K562 treated with DMSO at 1 percent for 12 hours (cell line): Measurements from ENCODE around the gene NDUFA13. TPM values are rescaled to one million over a fixed set of nuclear protein-coding genes. Genes with fewer than 3 reads are reported as not detected.

Source experiments
- total RNA-seq: library from RNA; unstranded; fragments of 300-600 nt; gene quantifications from 2 replicates; pipeline ENCODE4 v1.2.3, GENCODE V29; 2022; ENCODE audit not compliant: insufficient read depth

Gene NDUFA13
- 213 and 492 TPM in 2 replicates for total RNA-seq

DNA sequence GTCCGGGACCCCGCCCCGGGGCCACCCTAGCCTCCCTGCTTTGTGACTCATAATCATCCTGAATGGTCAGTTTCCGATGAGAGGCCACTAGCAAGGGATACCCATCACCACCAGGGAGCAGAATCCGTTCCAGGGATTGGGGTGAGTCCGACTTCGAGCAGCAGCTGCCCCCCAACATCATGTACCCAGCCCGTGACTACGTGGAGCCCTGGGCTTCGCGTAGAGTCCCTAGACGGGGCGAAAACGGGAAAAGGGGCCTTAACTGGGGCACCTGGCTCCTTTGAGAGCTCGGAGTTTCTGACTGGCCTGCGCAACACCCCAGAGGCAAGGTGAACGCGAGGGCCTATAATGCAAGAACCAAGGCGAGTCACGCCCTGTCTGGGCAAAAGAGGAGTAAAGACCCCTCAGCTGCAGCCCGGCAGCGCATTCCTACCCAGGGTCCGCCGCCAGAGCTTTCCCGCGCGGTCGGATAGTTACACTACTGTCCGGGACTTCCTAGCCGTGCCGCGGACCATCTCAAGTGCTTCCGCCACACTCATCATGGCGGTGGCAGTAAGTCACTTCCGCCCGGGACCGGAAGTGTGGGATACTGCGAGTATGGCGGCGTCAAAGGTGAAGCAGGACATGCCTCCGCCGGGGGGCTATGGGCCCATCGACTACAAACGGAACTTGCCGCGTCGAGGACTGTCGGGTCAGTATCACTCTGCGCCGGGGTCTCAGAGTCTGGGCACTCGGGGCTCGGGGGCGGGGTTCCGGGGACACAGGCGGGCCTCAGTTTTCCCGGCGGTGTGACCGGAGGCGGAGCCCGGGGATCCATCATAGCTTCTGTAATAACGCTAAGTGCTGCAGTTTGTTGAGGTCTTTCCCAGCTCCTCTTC is at the start of gene NDUFA13:
Gene NDUFA13 (plus strand): TSS at position 584 of the 878 bp plus-strand sequence. CDS start 14 bp downstream, at position 598.

DNA sequence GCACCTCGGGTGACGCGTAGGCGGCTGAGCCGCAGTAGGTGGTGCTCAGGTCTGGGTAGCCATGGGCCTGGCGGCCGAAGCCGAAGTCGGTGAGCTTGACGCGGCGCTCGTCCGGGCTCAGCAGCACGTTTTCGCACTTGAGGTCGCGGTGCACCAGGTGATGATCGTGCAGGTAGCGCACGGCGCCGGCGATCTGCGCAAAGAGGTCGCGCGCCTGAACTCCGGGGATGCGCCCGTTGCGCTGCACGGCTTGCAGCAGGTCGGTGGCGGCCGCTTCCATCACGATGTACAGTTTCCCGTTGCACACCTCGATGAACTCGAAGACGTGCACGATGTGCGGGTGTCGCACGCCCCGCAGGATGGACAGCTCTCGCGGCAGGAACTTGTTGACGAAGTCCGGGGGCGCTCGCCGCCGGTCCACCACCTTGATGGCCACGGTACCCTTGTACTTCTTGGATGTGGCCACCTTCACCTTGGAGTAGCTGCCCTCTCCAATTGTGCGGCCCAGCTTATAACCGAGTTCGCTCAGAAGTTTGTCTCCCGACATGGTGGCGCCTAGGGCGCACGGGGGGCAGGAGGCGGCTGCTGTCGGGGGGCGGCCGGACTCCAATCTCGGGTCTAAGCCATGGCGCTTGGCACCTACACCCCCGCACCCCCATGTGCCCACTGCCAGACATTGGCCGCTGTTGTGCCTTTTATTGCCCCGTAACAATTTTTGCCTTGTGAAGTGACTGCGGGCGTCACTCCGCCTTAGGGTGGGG is 964 bp upstream of the NDUFA13 start, which contains the start of gene TSSK6:
Gene TSSK6 (minus strand): TSS at position 668 of the 761 bp plus-strand sequence. CDS start 121 bp downstream, at position 547.

GRCh38 chr19:19528721-19529490 is 12.9 kb downstream of the NDUFA13 start, which contains the start of gene YJEFN3:
TSS of gene YJEFN3 (plus strand) at chr19:19528911. CDS start at chr19:19528933, 22 bp downstream.

GRCh38 chr19:19538061-19538784 is 22.2 kb downstream of the NDUFA13 start, which contains the start of gene CILP2:
TSS of gene CILP2 (plus strand) at chr19:19538265. CDS start at chr19:19538350, 85 bp downstream.

Other genes with a start within 250 kb of the NDUFA13 start
- gene TM6SF2, start 242.9 kb upstream of the NDUFA13 start, total RNA-seq, result not detected in 2 replicates
- 32.2 and 56.4 TPM in 2 replicates for gene SUGP1, start 195.7 kb upstream of the NDUFA13 start, total RNA-seq
- gene MAU2, start 195.4 kb upstream of the NDUFA13 start, total RNA-seq, result 16.3 and 45.1 TPM in 2 replicates
- gene GATAD2A, start 110.5 kb upstream of the NDUFA13 start, total RNA-seq, result 22.7 and 61.2 TPM in 2 replicates
- 3.4 and 5.9 TPM in 2 replicates for gene TSSK6, start 677 bp upstream of the NDUFA13 start, total RNA-seq
- gene YJEFN3, start 12.7 kb downstream of the NDUFA13 start, total RNA-seq, result 9.8 and 11.4 TPM in 2 replicates
- gene CILP2, start 22.0 kb downstream of the NDUFA13 start, total RNA-seq, result 0.77 TPM in 1 of 2 replicates, not detected in the other
- gene PBX4, start 102.5 kb downstream of the NDUFA13 start, total RNA-seq, result 1.8 and 4.2 TPM in 2 replicates
- 7.2 and 25.0 TPM in 2 replicates for gene LPAR2, start 112.0 kb downstream of the NDUFA13 start, total RNA-seq
- gene GMIP, start 127.4 kb downstream of the NDUFA13 start, total RNA-seq, result 5.3 and 19.1 TPM in 2 replicates
- gene ATP13A1, start 147.5 kb downstream of the NDUFA13 start, total RNA-seq, result 37.4 and 88.1 TPM in 2 replicates
- 8.4 and 10.2 TPM in 2 replicates for gene ZNF101, start 152.6 kb downstream of the NDUFA13 start, total RNA-seq
- 1.5 and 4.6 TPM in 2 replicates for gene ZNF14, start 216.9 kb downstream of the NDUFA13 start, total RNA-seq